Breast epithelium (tissue), 4 donors: Measurements from ENCODE around the gene RPS15. TPM values are rescaled to one million over a fixed set of nuclear protein-coding genes. Genes with fewer than 3 reads are reported as not detected.
"Not testable (repeated sequence)": the region's sequence is repeated elsewhere in the genome, so short reads cannot be mapped to it uniquely, and the experiment has no call there.

Experiments used
- DNase-seq, 2 donors: peaks; one replicate each; pipeline ENCODE4 v3.0.0-alpha.2; 2019; ENCODE audit warnings: low spot score in 2 of 2
- H3K27ac ChIP-seq, 2 donors: fragments of 200-600 bp; sonication (generic) in 1 of 2; one replicate each; pipeline ENCODE4 v1.5.1; 2016 to 2019; ENCODE audit warnings: mild to moderate bottlenecking in 1 of 2
- H3K27me3 ChIP-seq, 2 donors: fragments of 200-600 bp; sonication (generic) in 1 of 2; one replicate each; pipeline versions ENCODE4 v1.5.1 to v1.6.0; 2017 to 2019; ENCODE audit warnings: control low read depth in 1 of 2, mild to moderate bottlenecking in 1 of 2
- H3K36me3 ChIP-seq: fragments of 200-600 bp; one replicate; pipeline ENCODE4 v1.5.1; 2019
- H3K4me1 ChIP-seq, 2 donors: fragments of 200-600 bp; sonication (generic); one replicate each; pipeline ENCODE4 v1.5.1; 2016 to 2019; ENCODE audit warnings: control low read depth in 1 of 2
- H3K4me3 ChIP-seq, 3 donors: fragments of 200-600 bp; sonication (generic); 1 replicate in 2 of 3; 2 replicates in 1 of 3; pipeline ENCODE4 v1.5.1; 2016 to 2019; ENCODE audit warnings: mild to moderate bottlenecking in 3 of 3, moderate library complexity in 2 of 3
- H3K9me3 ChIP-seq, 2 donors: fragments of 200-600 bp; sonication (generic) in 1 of 2; one replicate each; pipeline ENCODE4 v1.5.1; 2016 to 2019; ENCODE audit warnings: control low read depth in 1 of 2
- POLR2A ChIP-seq: fragments of 450-650 bp; IDR thresholded peaks from one replicate; pipeline ENCODE4 v1.6.1; 2016; ENCODE audit warnings: antibody characterized with exemption, mild to moderate bottlenecking, moderate library complexity
- POLR2AphosphoS5 ChIP-seq, 3 donors: sonication (generic); formaldehyde crosslinking; IDR thresholded peaks; one replicate each; pipeline ENCODE4 v1.6.1; 2017; ENCODE audit warnings: antibody characterized with exemption in 3 of 3
- intact Hi-C: fragments of 100-400 bp; cut with DNase I; formaldehyde crosslinking; loops from one replicate; pipeline ENCODE4 v1.15.1; 2023; ENCODE audit warnings: low total_unique reads
- total RNA-seq, 3 donors: library from RNA; depleted of rRNA; stranded (reverse); fragments of >200 nt; gene quantifications; one replicate each; pipeline ENCODE4 v1.1.0, GENCODE V29; 2016
- TF ChIP-seq, protein P1 (sequence below), 3 donors: fragments of 450-650 bp; IDR thresholded peaks; one replicate each; pipeline ENCODE4 v1.5.1; 2016 to 2017; ENCODE audit warnings: antibody characterized with exemption in 3 of 3, mild to moderate bottlenecking in 3 of 3, moderate library complexity in 3 of 3

RPS15 gene
- total RNA-seq, 3 donors from 2014 or later = 2,978 to 3,238 (median 2,982) TPM

DNA sequence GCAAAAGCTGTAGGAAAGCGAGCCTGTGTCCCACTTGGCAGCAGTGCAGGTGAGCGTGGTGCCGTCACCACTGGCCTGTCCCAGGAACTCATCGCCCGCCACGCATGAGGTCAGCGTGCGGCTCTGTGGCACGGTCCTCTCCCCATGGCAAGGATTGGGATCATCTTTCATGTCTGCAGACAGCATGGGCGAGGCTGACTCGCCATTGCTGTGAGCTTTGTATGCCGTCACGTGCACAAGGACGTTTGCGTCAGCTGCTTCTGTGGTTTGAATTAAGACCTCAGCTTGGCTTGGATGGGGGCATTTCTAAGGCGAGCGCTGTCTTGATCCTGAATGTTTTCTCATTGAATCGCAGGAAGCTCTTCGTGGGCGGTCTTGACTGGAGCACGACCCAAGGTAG is 21.1 kb upstream of the RPS15 start:
- Histone ChIP-seq H3K9me3 (no peaks in the 10 kb centered on the region), H3K36me3 (no peaks in the 10 kb centered on the region), H3K27ac (peak overlapping the region; percentile 95 to 97), H3K27me3 (no peaks in the 10 kb centered on the region), H3K4me1 (peaks cover 36 to 46% of the 10 kb centered on the region in 2 donors), H3K4me3 (peak overlapping the region in 1 of 3 donors; percentile 51)
- TF ChIP-seq POLR2A (no peak), POLR2AphosphoS5 (IDR thresholded peaks at IDR 0.05) (peak in 1 of 3 donors; percentile 18)
- TF ChIP-seq, protein P1, sequence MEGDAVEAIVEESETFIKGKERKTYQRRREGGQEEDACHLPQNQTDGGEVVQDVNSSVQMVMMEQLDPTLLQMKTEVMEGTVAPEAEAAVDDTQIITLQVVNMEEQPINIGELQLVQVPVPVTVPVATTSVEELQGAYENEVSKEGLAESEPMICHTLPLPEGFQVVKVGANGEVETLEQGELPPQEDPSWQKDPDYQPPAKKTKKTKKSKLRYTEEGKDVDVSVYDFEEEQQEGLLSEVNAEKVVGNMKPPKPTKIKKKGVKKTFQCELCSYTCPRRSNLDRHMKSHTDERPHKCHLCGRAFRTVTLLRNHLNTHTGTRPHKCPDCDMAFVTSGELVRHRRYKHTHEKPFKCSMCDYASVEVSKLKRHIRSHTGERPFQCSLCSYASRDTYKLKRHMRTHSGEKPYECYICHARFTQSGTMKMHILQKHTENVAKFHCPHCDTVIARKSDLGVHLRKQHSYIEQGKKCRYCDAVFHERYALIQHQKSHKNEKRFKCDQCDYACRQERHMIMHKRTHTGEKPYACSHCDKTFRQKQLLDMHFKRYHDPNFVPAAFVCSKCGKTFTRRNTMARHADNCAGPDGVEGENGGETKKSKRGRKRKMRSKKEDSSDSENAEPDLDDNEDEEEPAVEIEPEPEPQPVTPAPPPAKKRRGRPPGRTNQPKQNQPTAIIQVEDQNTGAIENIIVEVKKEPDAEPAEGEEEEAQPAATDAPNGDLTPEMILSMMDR (IDR thresholded peaks at IDR 0.05) = no peak
- no peak for DNase-seq
- intact Hi-C loops = no loop called here

DNA sequence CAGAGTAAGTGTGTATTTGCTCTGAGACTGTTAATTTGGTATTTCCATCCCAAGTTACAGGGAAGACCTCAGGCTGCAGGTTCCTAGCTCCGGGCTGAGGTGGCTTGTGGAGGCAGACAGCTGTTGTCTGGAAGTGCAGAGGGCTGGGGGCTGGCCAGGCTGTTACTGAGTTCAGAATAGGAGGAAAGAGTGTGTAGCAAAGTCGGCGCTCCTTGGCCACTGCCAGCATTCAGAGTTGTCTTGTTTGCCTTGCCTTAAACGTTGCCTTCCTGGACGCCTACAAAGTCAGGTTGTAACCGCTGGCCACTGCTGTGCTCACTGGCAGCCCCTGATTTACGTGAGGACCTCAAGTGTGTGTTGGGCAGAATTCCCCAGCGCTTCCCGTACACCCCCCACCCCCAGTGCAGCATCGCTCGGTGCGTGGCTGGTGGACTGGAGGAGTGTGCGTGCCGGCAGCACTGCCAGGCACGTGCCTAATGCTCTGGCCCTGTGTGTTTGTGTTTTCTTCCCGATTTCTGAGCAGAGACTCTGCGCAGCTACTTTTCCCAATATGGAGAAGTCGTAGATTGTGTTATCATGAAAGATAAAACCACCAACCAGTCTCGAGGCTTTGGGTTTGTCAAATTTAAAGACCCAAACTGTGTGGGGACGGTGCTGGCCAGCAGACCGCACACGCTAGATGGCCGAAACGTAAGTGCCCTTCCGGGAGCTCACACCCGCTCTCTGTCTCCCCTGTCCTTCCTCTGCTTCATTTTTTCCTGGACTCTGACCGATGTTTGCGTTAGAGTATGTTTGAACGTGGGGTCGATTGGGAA is 20.3 kb upstream of the RPS15 start:
- no peaks in the 10 kb centered on the region for H3K36me3 ChIP-seq
- TF ChIP-seq, protein P1 (IDR thresholded peaks at IDR 0.05) = no peak
- TF ChIP-seq POLR2A (no peak), POLR2AphosphoS5 (IDR thresholded peaks at IDR 0.05) (no peak)
- H3K9me3 ChIP-seq = no peaks in the 10 kb centered on the region
- DNase-seq = no peak
- intact Hi-C loops = no loop called here
- H3K4me3 ChIP-seq = peak overlapping the region in 1 of 3 donors; percentile 51
- H3K27me3 ChIP-seq = no peaks in the 10 kb centered on the region
- peak overlapping the region; percentile 95 to 97 for H3K27ac ChIP-seq
- H3K4me1 ChIP-seq = peaks cover 30 to 39% of the 10 kb centered on the region in 2 donors

DNA sequence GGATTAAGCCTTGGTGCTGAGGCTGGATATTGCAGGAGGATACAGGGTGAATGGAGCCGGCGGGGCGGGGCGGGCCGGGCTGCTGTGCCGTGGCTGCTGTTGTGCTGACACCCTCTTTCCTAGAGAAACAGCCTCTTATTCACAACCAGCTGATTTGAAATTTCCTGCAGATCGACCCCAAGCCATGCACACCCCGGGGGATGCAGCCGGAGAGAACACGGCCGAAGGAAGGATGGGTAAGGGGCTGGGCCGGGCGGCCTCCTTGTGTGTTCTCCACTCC is 19.8 kb upstream of the RPS15 start:
- TF ChIP-seq POLR2A (no peak), POLR2AphosphoS5 (IDR thresholded peaks at IDR 0.05) (no peak)
- TF ChIP-seq, protein P1 (IDR thresholded peaks at IDR 0.05) = no peak
- peak overlapping the region; percentile 95 to 97 for H3K27ac ChIP-seq
- H3K9me3 ChIP-seq = no peaks in the 10 kb centered on the region
- H3K4me1 ChIP-seq = peaks cover 26 to 33% of the 10 kb centered on the region in 2 donors
- no peaks in the 10 kb centered on the region for H3K27me3 ChIP-seq
- intact Hi-C loops = no loop called here
- DNase-seq = no peak
- no peak overlapping the region for H3K4me3 ChIP-seq
- no peaks in the 10 kb centered on the region for H3K36me3 ChIP-seq

DNA sequence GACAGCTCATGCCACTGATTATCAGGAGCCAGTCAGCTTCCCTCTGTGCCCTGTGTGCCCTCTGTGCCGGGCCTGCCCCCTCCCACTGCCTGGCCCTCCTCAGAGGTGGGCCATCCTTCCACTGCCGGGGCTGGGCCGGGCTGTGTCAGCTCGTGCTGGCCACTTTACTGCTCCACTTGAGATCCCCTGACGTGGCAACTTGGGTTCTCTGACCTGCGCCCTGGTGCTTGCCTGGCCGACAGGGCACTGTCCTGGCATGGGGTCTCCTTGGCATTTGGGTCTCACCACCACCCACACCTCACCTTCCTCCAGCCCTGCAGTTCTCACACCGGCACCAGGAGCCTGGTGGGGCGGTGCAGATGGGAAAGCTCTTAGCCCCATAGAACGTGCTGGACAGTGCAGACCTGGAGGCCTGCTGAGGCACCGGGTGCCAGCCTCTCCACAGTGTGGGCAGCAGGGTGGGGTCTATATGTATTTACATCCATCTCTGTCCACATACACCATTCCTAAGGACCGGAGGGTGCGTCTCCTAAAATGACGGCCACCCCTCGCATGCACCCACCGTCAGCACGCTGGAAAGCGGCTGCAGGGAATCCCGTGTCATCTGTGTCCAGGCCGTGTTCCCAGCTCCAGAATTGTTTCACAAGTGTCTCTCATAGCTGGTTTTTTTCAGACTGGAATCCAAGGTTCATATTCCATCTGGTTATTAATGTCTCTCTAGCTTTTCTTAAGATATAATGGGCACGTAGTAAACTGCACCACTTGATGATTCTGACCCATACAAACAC is 19.1 kb upstream of the RPS15 start:
- TF ChIP-seq POLR2AphosphoS5 (IDR thresholded peaks at IDR 0.05) = no peak
- no peak for TF ChIP-seq POLR2A
- TF ChIP-seq, protein P1 (IDR thresholded peaks at IDR 0.05) = no peak
- H3K27ac ChIP-seq = peak overlapping the region in 1 of 2 donors; percentile 97
- H3K36me3 ChIP-seq = no peaks in the 10 kb centered on the region
- intact Hi-C loops = no loop called here
- no peaks in the 10 kb centered on the region for H3K27me3 ChIP-seq
- no peak for DNase-seq
- peaks cover 25 to 31% of the 10 kb centered on the region in 2 donors for H3K4me1 ChIP-seq
- no peaks in the 10 kb centered on the region for H3K9me3 ChIP-seq
- no peak overlapping the region for H3K4me3 ChIP-seq

DNA sequence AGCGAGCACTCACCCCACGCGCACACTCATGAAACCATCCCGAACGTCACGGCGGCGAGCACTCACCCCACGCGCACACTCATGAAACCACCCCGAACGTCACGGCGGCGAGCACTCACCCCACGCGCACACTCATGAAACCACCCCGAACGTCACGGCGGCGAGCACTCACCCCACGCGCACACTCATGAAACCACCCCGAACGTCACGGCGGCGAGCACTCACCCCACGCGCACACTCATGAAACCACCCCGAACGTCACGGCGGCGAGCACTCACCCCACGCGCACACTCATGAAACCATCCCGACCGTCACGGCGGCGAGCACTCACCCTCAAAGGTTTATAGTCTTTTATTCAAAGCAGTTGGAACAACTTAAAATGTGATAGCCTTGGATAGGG is 18.1 kb upstream of the RPS15 start:
- DNase-seq, H3K9me3 ChIP-seq, H3K27ac ChIP-seq, H3K4me3 ChIP-seq, H3K27me3 ChIP-seq, H3K36me3 ChIP-seq, intact Hi-C loops: not testable (repeated sequence)
- H3K4me1 ChIP-seq = peaks cover 25 to 31% of the 10 kb centered on the region in 2 donors
